Prostate gland (tissue), 2 donors: ENCODE results near the gene HOXD13. TPM values are rescaled to one million over a fixed set of nuclear protein-coding genes. Genes with fewer than 3 reads are reported as not detected.
A peak's percentile ranks its signal among the peaks of the same experiment; 100 is the strongest.

Source experiments
- DNase-seq: peaks from one replicate; pipeline ENCODE4 v3.0.0-alpha.2; 2019; ENCODE audit warnings: low spot score
- H3K27ac ChIP-seq, 2 donors: fragments of 200-600 bp; sonication (generic); 2 replicates each; pipeline ENCODE4 v1.5.1; 2017 to 2019
- H3K27me3 ChIP-seq: fragments of 200-600 bp; sonication (generic); replicated peaks from 2 replicates; pipeline ENCODE4 v1.5.1; 2019; ENCODE audit not compliant: insufficient read depth
- H3K36me3 ChIP-seq, 2 donors: fragments of 200-600 bp; sonication (generic); 1 replicate in 1 of 2; 2 replicates in 1 of 2; pipeline versions ENCODE4 v1.5.1 to v1.8.1; 2017 to 2019
- H3K4me1 ChIP-seq: fragments of 200-600 bp; sonication (generic); replicated peaks from 2 replicates; pipeline ENCODE4 v1.5.1; 2019
- H3K4me3 ChIP-seq, 2 donors: fragments of 200-600 bp; sonication (generic); 2 replicates each; pipeline ENCODE4 v1.5.1; 2017 to 2019
- H3K9me3 ChIP-seq: fragments of 200-600 bp; sonication (generic); 2 replicates; pipeline ENCODE4 v1.5.1; 2017
- POLR2A ChIP-seq: fragments of 450-650 bp; IDR thresholded peaks from one replicate; pipeline ENCODE4 v1.6.1; 2016; ENCODE audit warnings: antibody characterized with exemption, mild to moderate bottlenecking
- POLR2AphosphoS5 ChIP-seq: sonication (generic); formaldehyde crosslinking; IDR thresholded peaks from one replicate; pipeline ENCODE4 v1.6.1; 2017; ENCODE audit warnings: antibody characterized with exemption
- WGBS: methylation state at CpG from one replicate; pipeline ENCODE4 v1.1.5; 2018; 5-methylcytosine and 5-hydroxymethylcytosine counted together
- intact Hi-C: fragments of 100-400 bp; cut with DNase I; formaldehyde crosslinking; loops from one replicate; pipeline ENCODE4 v1.14.2; 2022
- total RNA-seq, 2 donors: library from RNA; depleted of rRNA; stranded (reverse); fragments of >200 nt; gene quantifications; one replicate each; pipeline ENCODE4 v1.1.0, GENCODE V29; 2016
- TF ChIP-seq, protein P1 (sequence below), 4 experiments: fragments of 200-600 bp in 2 of 4; fragments of 450-650 bp in 2 of 4; sonication (generic) in 2 of 4; IDR thresholded peaks; 1 replicate in 3 of 4; 2 replicates in 1 of 4; pipeline ENCODE4 v1.5.1; 2016 to 2019; ENCODE audit warnings: antibody characterized with exemption in 4 of 4, mild to moderate bottlenecking in 2 of 4, moderate library complexity in 2 of 4

Gene HOXD13
- total RNA-seq, 2 donors from 2014 or later: 10.6 to 11.8 TPM

DNA sequence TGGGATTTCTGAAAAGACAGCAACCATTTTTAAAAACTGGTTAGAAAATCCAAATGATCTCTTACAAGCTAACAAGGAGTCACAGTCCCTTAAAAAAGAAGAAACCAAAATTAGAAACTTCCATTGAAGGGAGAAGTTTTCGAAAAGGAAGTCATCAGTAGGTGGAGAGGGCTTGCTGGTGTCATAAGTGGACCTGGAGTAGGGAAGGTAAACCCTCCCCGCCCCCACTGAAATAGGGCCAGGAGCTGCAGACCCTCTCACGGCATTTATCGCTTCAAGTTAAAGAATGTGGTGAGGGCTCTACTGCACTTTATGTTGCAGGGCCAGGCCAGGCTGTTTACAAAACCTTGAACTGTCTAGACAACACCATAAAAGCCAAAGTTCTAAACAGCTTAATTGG lies 17.4 kb downstream of the HOXD13 start:
- Histone ChIP-seq H3K4me3 (peak overlapping the region in 1 of 2 donors; percentile 46), H3K27me3 (peaks cover 19% of the 10 kb centered on the region), H3K4me1 (no peaks in the 10 kb centered on the region), H3K9me3 (no peaks in the 10 kb centered on the region), H3K27ac (peak overlapping the region in 1 of 2 donors; percentile 78), H3K36me3 (no peaks in the 10 kb centered on the region)
- TF ChIP-seq, protein P1, sequence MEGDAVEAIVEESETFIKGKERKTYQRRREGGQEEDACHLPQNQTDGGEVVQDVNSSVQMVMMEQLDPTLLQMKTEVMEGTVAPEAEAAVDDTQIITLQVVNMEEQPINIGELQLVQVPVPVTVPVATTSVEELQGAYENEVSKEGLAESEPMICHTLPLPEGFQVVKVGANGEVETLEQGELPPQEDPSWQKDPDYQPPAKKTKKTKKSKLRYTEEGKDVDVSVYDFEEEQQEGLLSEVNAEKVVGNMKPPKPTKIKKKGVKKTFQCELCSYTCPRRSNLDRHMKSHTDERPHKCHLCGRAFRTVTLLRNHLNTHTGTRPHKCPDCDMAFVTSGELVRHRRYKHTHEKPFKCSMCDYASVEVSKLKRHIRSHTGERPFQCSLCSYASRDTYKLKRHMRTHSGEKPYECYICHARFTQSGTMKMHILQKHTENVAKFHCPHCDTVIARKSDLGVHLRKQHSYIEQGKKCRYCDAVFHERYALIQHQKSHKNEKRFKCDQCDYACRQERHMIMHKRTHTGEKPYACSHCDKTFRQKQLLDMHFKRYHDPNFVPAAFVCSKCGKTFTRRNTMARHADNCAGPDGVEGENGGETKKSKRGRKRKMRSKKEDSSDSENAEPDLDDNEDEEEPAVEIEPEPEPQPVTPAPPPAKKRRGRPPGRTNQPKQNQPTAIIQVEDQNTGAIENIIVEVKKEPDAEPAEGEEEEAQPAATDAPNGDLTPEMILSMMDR (IDR thresholded peaks at IDR 0.05): no peak
- no peak for TF ChIP-seq POLR2AphosphoS5
- no peak for TF ChIP-seq POLR2A
- intact Hi-C loops: no loop called here
- no peak for DNase-seq
- WGBS: 37% methylated on average over 4 of the region's 4 CpGs

DNA sequence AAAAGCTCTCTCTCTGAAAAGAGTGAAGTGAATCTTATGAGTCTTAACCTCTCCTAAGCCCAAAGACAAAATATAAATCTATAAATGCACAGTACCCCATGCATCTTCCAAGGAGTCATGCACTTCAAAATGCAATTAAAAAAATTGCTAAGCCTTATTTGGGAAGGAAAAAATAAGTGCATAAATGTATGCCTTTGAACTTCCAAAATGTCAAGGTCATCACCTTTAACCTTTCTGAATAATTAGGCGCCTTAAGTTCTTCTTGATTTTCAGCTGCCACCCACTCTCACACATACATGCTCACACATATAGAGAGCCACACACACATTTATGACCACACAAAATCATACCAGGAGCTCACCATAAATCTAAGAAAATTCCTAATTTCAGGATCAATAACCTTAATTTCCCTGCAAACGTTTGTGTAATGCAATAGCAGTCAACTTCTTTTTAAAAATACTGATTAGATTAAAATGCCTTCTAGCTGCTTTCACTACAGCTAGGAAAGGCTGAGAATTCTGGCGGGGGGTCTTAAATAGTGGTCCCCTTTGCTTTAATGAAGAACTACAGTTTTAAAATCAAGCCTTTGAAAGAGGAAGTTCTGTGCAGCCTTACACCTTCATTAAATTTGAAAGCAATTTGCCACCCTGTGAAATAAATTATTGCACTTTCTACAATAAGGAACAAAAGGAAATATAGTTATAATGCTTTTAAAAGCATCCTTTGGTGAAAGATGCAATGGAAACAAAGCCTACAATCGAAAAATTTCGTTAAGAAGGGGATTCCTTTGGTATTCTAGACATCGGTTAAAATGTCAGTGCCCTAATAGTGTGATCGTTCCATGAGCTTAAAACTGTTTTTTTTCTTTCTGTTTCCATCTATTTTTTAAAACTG lies 18.1 kb downstream of the HOXD13 start:
- no peaks in the 10 kb centered on the region for H3K9me3 ChIP-seq
- peaks cover 17% of the 10 kb centered on the region for H3K27me3 ChIP-seq
- H3K4me3 ChIP-seq: no peak overlapping the region
- TF ChIP-seq, protein P1 (IDR thresholded peaks at IDR 0.05): no peak
- TF ChIP-seq POLR2A: no peak
- TF ChIP-seq POLR2AphosphoS5: no peak
- intact Hi-C loops: no loop called here
- no peak for DNase-seq
- no peak overlapping the region for H3K27ac ChIP-seq
- H3K36me3 ChIP-seq: no peaks in the 10 kb centered on the region
- WGBS: 31% methylated on average over 7 of the region's 7 CpGs
- H3K4me1 ChIP-seq: no peaks in the 10 kb centered on the region

GRCh38 chr2:176111309-176111663 lies 18.8 kb downstream of the HOXD13 start:
- Histone ChIP-seq H3K27me3 (peaks cover 15% of the 10 kb centered on the region), H3K27ac (peak overlapping the region in 1 of 2 donors; percentile 4)

GRCh38 chr2:176111846-176112374 lies 19.4 kb downstream of the HOXD13 start:
- intact Hi-C loops: no loop called here
- no peak for DNase-seq
- TF ChIP-seq POLR2A: no peak
- TF ChIP-seq POLR2AphosphoS5: no peak
- TF ChIP-seq, protein P1 (IDR thresholded peaks at IDR 0.05): no peak
- Histone ChIP-seq H3K36me3 (no peaks in the 10 kb centered on the region), H3K4me1 (no peaks in the 10 kb centered on the region), H3K9me3 (no peaks in the 10 kb centered on the region), H3K4me3 (peak overlapping the region; percentile 1 to 8), H3K27ac (peak overlapping the region in 1 of 2 donors; percentile 6), H3K27me3 (peaks cover 12% of the 10 kb centered on the region)
- 28% methylated on average over 29 of the region's 29 CpGs for WGBS

More at GRCh38 chr2:176111309-176111663, 18.8 kb downstream of the HOXD13 start:
- no peak for TF ChIP-seq POLR2A
- TF ChIP-seq, protein P1 (IDR thresholded peaks at IDR 0.05): peak in 3 of 4 experiments; percentile 39 to 52 (median 50)
- peak; percentile 40 for TF ChIP-seq POLR2AphosphoS5
- Histone ChIP-seq H3K36me3 (no peaks in the 10 kb centered on the region), H3K9me3 (no peaks in the 10 kb centered on the region), H3K4me1 (no peaks in the 10 kb centered on the region), H3K4me3 (no peak overlapping the region)
- intact Hi-C loops: no loop called here
- WGBS: 16% methylated on average over 16 of the region's 16 CpGs
- no peak for DNase-seq
